Activated CD4-positive, alpha-beta T cell treated with anti-CD3 and anti-CD28 coated beads for 4 hours (primary cell): ENCODE data around the gene DNAJC28.
A peak's percentile ranks its signal among the peaks of the same experiment; 100 is the strongest.
"Not testable (repeated sequence)": the region's sequence is repeated elsewhere in the genome, so short reads cannot be mapped to it uniquely, and the experiment has no call there.

Experiments
- DNase-seq, 2 donors: peaks; one replicate each; pipeline ENCODE4 v3.0.0-alpha.2; 2020

The DNAJC28 gene, protein sequence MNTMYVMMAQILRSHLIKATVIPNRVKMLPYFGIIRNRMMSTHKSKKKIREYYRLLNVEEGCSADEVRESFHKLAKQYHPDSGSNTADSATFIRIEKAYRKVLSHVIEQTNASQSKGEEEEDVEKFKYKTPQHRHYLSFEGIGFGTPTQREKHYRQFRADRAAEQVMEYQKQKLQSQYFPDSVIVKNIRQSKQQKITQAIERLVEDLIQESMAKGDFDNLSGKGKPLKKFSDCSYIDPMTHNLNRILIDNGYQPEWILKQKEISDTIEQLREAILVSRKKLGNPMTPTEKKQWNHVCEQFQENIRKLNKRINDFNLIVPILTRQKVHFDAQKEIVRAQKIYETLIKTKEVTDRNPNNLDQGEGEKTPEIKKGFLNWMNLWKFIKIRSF

GRCh38 chr21:33491373-33492102, at the start of gene DNAJC28:
TSS of gene DNAJC28 (minus strand) at chr21:33491716. CDS start at chr21:33489393, 2,323 bp downstream.
- DNase-seq = peak; percentile 94 to 95

- no peak for DNase-seq
Measured at GRCh38 chr21:33541105-33541711, 49.7 kb upstream of the DNAJC28 start.

- DNase-seq = no peak
Measured at GRCh38 chr21:33540711-33541104, 49.2 kb upstream of the DNAJC28 start.

- no peak for DNase-seq
Measured at GRCh38 chr21:33539616-33540015, 48.1 kb upstream of the DNAJC28 start.

DNA sequence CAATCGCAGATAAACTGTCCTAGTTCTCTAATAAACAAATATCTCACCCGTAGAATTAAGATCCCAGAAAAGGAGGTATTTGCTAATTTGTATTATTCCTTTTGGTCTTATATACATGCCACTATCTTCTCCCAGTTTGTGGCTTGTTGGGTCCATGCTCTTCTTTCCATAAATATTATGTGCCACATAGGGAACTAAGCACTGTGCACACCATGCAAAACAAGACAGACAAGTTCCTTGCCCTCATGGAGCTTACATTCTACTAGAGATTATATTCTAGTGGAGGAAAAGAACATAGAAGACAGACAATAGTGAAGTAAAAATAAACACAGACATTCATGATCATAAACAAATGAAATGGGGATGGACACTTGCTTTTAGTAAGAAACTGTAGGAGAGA, 45.7 kb upstream of the DNAJC28 start:
- DNase-seq = no peak

DNA sequence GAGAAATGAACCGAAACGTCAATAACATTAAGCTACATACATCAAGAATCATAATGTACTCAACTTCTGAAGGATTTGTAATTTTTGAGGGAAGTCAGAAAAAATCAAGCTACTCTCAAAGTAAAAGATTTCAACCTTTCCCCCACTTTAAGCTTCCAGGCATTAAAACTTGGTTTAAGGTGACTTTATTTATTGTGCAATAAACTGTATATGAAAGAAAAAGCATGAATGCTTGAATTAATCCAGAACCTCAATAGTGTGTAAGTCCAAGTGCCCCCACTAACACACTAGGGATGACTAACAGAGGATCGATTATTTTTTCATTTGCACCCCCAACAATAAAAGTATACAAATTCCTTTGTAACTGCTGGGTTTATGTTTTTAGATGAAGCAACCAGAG, 39.5 kb upstream of the DNAJC28 start:
- DNase-seq = no peak

DNA sequence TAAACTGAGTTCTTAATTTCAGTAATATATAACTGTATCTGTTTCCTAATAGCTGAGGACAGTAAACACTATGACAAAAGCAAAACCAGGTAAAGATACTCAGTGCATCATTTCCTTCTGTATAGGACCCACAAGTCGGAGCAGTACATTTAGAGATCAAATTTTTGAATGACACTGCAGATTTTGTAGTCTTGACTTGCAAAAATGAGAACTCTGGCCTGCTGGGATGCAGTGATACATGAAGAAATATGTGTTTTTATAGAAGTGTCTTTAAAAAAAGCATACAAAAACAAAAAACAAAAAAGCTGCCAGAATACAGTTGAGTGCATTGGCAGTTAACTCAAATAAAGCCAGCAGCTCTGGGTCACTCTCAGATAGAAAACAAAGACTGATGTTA, 31.4 kb upstream of the DNAJC28 start:
- DNase-seq = no peak

- no peak for DNase-seq
Measured at GRCh38 chr21:33522297-33522952, 30.9 kb upstream of the DNAJC28 start.

DNA sequence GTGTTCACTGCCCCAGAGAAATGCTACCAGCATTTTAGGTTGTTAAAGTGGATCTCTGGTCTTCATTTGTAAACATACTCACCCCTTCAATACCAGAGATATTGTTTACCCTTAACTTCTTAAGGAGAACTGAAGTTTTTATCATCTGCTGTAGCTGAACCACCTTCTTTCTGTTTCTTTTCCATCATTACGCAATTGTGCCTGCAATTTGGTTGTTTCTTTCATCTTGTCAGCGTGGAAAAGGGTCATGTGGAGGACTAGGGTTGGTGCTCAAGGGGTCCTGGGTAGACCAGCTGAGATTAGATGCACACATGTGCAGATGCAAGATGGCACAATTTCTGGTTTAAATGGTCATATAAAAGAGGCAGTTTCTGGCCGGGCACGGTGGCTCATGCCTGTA, 27.4 kb upstream of the DNAJC28 start:
- DNase-seq = no peak

DNA sequence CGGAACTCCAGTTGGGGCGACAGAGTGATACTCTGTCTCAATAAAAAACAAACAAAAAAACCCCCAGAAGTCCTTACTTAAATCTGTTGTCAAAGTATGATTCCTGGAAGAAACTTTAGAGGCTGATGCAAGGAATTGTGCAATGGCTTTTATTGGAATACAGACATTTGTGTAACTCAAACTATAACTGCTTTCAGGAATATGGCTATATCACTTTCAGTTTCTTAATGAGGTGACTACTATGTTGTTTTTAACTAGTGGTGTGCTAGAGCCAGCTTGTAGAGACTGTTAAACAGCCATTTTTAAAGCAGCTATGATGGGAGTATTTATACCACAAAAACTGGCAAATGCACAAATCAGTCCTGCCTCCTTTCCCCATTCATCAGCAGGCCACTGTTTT, 22.7 kb upstream of the DNAJC28 start:
- DNase-seq = no peak

DNA sequence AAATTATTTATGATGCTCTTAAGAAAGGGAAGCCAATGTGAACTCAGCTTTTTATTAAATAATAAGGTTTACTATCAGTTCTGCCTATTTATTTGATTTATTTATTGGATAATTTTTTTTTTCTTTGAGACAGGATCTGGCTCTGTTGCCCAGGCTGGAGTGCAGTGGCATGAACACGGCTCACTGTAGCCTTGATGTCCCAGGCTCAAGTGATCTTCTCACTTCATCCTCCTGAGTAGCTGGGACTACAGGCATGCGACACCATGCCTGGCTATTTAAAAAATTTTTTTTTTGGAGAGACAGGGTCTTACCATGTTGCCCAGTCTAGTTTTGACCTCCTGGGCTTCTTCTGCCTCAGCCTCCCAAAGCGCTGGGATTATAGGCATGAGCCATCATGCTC, 21.0 kb upstream of the DNAJC28 start:
- DNase-seq = no peak

DNA sequence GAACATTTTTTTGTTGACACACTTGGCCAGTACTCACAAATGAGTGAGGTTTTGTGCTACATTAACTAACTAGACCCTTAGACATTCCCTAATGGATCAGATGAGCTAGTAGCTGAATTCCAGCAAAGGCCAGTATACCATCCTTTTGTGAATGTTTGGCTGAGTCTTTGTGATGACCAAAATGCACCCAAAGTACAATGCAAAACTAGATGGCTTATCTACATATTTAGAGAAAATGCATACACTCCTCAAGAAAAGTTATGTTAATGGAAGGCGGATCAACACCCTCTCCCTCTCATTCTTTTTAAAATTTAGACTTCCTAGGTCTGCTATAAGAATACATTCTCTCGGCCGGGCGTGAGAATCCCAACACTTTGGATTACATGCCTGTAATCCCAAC, 20.1 kb upstream of the DNAJC28 start:
- no peak for DNase-seq

GRCh38 chr21:33510826-33511225, 19.3 kb upstream of the DNAJC28 start:
- no peak for DNase-seq

DNA sequence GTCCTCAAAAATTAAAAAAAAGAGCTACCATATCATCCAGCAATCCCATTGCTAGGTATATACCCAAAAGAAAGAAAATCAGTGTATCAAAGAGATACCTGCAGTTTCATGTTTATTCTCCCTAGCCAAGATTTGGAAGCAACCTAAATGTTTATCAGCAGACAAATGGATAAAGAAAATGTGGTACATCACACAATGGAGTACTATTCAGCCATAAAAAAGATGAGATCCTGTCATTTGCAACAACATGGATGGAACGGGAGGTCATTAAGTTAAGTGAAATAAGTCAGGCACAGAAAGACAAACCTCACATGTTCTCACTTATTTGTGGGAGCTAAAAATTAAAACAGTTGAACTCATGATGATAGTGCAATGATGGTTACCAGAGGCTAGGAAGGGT, 15.5 kb upstream of the DNAJC28 start:
- not testable (repeated sequence) for DNase-seq

GRCh38 chr21:33505833-33506232, 14.3 kb upstream of the DNAJC28 start:
- DNase-seq = no peak

DNA sequence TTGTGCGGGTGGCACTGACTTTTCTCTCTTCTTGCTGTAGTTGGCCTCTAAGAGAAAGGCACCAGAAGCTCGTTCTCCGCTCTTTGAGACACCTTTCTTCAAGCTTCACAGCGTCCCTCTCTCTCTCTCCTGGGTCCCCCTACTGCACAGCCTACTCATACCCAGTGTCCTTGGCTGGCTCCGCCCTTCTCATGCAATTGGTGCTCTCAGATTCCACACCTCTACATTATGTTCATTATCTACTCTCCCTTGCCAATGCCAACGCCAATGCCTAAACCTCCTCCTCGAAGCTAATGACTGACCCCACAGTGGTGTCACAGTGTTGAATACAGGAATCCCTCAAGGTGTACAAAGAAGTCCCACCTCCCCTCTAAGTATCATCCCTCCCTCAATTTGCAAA, 4.8 kb upstream of the DNAJC28 start:
- DNase-seq = no peak

GRCh38 chr21:33495743-33496142, 4.2 kb upstream of the DNAJC28 start:
- no peak for DNase-seq

- DNase-seq = no peak
Measured at GRCh38 chr21:33493756-33494155, 2.2 kb upstream of the DNAJC28 start.

DNA sequence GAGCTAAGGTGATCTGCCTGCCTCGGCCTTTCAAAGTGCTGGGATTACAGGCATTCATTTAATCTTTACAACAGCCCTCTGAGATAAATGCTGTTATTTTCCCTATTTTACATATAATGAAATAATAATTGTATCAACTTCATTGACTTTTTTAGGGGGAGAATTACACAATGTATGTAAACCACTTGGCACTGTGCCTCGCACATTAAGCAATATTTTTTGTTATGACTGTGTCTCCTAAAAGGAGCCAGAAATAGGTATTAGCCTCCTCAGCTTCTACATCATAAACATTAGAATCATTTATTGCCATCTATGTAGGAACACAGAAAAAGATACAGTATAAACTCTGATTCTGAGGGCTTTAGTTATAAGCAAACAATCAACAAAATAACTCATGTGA, 1.1 kb upstream of the DNAJC28 start:
- no peak for DNase-seq

GRCh38 chr21:33490991-33491372, 534 bp downstream of the DNAJC28 start:
- DNase-seq = no peak

DNA sequence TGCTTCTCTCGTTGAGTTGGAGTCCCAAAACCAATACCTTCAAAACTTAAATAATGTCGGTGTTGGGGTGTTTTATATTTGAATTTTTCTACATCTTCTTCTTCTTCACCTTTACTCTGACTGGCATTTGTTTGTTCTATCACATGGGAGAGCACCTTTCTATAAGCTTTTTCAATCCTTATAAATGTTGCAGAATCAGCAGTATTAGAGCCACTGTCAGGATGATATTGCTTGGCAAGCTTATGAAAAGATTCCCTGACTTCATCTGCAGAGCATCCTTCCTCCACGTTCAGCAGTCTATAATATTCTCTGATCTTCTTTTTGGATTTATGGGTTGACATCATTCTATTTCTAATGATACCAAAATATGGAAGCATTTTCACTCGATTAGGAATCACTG, 2.6 kb downstream of the DNAJC28 start:
- no peak for DNase-seq

DNA sequence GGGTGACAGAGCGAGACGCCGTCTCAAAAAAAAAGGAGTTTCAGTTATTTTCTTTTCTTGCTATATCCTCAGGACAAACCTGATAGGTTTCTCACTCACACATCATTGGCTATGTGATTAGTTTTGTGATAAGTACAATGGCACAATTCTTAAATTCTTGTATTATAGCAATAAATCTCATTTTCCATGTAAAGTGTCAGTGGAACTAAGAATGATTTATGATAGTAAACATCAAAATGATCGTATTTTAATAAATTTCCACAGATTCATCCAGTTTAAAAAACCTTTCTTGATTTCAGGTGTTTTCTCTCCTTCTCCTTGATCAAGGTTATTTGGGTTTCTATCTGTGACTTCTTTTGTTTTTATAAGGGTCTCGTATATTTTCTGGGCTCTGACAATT, 3.5 kb downstream of the DNAJC28 start:
- DNase-seq = no peak

DNA sequence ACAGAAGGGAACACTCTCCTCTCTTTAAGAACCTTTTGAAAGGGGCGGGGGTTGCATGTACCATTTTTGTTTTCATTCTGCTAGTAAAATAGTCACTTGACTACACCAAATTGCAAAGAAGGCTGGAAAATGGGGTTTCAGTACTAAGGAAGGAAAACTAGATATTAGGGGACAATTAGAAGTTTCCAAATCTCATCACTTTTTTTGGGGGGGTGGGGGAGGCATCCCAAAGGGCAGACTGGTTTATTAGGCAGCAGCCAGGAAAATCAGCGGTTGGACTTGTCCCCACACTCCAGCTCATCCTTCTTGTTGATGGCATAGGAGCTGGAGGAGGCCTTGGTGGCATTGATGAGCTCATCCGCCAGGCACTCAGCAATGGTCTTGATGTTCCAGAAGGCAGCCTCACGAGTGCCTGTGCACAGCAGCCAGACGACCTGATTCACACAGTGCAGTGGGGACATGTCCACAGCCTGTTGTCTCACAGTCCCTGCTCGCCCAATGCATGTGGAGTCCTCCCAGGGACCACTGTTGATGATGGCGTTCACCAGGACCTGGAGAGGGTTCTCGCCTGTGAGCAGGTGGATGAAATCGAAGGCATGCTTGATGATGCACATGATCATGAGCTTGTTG, 10.1 kb downstream of the DNAJC28 start:
- DNase-seq = no peak
